ENCODE measurements around the gene IFNA6. TPM values are rescaled to one million over a fixed set of nuclear protein-coding genes. Genes with fewer than 3 reads are reported as not detected.

IFNA6 gene
- total and polyA plus RNA-seq, 7 donors, result not detected

DNA sequence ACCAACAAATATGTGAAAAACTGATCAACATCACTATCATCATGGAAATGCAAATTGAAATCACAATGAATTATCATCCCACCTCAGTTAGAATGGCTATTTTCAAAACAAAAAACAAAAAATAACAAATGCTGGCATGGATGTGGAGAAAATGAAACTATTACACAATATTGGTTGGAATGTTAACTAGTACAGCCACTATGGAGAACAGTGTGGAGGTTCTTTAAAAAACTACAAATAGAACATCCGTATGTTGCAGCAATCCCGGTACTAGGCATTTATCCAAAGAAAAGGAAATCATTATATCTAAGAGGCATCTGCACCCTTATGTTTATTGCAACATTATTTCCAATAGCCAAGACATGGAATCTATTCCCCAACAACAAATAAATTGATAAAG, 36.5 kb downstream of the IFNA6 start:
- H3K4me3 ChIP-seq, result no peak overlapping the region
- intact Hi-C loops (cut with DNase I), result no loop called here
- H3K4me1 ChIP-seq, result no peaks in the 10 kb centered on the region
- H3K36me3 ChIP-seq (ENCODE audit: insufficient read depth in 1 of 2, low read depth in 1 of 2), result no peaks in the 10 kb centered on the region
- no peak for DNase-seq
- H3K9me3 ChIP-seq, result no peaks in the 10 kb centered on the region
- no peaks in the 10 kb centered on the region for H3K27me3 ChIP-seq (ENCODE audit: insufficient read depth in 3 of 3, low read length in 2 of 3)
- no peak overlapping the region for H3K27ac ChIP-seq
- 73 to 84% (median 76%) methylated on average over 2 of the region's 2 CpGs for WGBS, 3 donors
- no peak for ATAC-seq
- TF ChIP-seq, protein P1, sequence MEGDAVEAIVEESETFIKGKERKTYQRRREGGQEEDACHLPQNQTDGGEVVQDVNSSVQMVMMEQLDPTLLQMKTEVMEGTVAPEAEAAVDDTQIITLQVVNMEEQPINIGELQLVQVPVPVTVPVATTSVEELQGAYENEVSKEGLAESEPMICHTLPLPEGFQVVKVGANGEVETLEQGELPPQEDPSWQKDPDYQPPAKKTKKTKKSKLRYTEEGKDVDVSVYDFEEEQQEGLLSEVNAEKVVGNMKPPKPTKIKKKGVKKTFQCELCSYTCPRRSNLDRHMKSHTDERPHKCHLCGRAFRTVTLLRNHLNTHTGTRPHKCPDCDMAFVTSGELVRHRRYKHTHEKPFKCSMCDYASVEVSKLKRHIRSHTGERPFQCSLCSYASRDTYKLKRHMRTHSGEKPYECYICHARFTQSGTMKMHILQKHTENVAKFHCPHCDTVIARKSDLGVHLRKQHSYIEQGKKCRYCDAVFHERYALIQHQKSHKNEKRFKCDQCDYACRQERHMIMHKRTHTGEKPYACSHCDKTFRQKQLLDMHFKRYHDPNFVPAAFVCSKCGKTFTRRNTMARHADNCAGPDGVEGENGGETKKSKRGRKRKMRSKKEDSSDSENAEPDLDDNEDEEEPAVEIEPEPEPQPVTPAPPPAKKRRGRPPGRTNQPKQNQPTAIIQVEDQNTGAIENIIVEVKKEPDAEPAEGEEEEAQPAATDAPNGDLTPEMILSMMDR (IDR thresholded peaks at IDR 0.05), result no peak

DNA sequence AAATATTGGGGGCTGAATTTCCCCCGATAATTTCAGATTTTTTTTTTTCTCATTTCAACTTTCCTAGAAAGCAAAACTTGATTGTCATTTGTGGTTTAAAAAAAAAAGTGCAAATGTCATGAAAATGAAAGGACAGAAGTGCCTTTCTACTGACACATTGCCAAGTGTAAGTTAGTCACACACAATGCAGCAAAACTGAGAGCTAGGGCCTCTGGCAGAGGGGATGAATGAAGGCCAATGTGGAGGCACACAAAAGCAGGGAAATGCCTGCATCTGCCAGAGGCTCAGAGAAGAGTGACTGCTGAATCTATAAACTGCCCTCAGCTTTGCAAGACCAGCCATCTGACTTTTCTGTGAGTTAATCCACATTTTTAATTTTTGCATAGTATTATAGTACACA, 38.8 kb downstream of the IFNA6 start:
- peaks cover 0 to 3% (median 0%) of the 10 kb centered on the region in 3 donors for H3K27me3 ChIP-seq (ENCODE audit: insufficient read depth in 3 of 3, low read length in 2 of 3)
- intact Hi-C loops (cut with DNase I), result no loop called here
- no peak overlapping the region for H3K27ac ChIP-seq
- TF ChIP-seq, protein P1 (IDR thresholded peaks at IDR 0.05), result no peak
- H3K9me3 ChIP-seq, result no peaks in the 10 kb centered on the region
- 76 to 83% (median 78%) methylated on average over 1 of the region's 1 CpG for WGBS, 3 donors
- DNase-seq, result no peak
- H3K36me3 ChIP-seq (ENCODE audit: insufficient read depth in 1 of 2, low read depth in 1 of 2), result no peaks in the 10 kb centered on the region
- H3K4me1 ChIP-seq, result no peaks in the 10 kb centered on the region
- no peak for ATAC-seq
- H3K4me3 ChIP-seq, result no peak overlapping the region

DNA sequence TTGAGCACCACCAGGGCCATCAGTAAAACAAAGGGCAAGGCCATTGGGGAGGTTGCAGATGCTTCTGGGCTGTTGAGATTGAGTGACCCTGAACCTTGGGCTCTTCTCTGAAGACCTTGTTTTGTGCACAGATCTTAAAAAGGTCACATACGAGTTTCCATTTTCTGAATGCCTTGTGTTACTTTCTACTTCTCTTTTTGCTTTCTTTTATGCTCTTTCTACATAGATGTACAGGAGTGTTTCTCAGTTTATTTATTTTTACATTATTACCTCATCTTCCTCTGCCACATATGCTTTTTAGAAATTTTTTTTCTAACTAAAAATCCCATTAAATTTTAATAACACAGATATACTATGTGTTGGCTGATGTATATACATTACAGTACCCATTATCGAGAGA, 45.5 kb downstream of the IFNA6 start, which contains the start of gene IFNA5:
IFNA5 (minus strand) TSS at position 101 of the 400 bp plus-strand sequence; CDS start at position 44, 57 bp downstream.
- Histone ChIP-seq H3K36me3 (ENCODE audit: insufficient read depth in 1 of 2, low read depth in 1 of 2) (no peaks in the 10 kb centered on the region), H3K9me3 (no peaks in the 10 kb centered on the region), H3K4me3 (no peak within 1 kb of the TSS), H3K27me3 (ENCODE audit: insufficient read depth in 3 of 3, low read length in 2 of 3) (peaks cover 0 to 6% (median 3%) of the 10 kb centered on the region in 3 donors), H3K27ac (no peak within 1 kb of the TSS), H3K4me1 (no peaks in the 10 kb centered on the region)
- intact Hi-C loops (cut with DNase I), result loop anchor here in 1 of 2 donors (5.0 kb wide), 1 partner anchor 362 kb away; no protein-coding TSS in a partner anchor
- no peak for DNase-seq
- no peak for ATAC-seq
- TF ChIP-seq, protein P1 (IDR thresholded peaks at IDR 0.05), result no peak
- WGBS, 3 donors, result 79 to 86% (median 80%) methylated on average over 2 of the region's 2 CpGs

Other genes starting within 250 kb of the IFNA6 start
- gene IFNW1, start 209.1 kb downstream of the IFNA6 start, total RNA-seq, result not detected
- gene IFNW1, start 209.1 kb downstream of the IFNA6 start, polyA plus RNA-seq, result not detected
- not detected for gene IFNA21, start 184.2 kb downstream of the IFNA6 start, total RNA-seq
- gene IFNA21, start 184.2 kb downstream of the IFNA6 start, polyA plus RNA-seq, result not detected
- gene IFNA4, start 163.3 kb downstream of the IFNA6 start, total RNA-seq, result not detected
- not detected for gene IFNA4, start 163.3 kb downstream of the IFNA6 start, polyA plus RNA-seq
- not detected for gene IFNA7, start 148.7 kb downstream of the IFNA6 start, total RNA-seq
- gene IFNA7, start 148.7 kb downstream of the IFNA6 start, polyA plus RNA-seq, result not detected
- not detected for gene IFNA10, start 143.7 kb downstream of the IFNA6 start, total RNA-seq
- gene IFNA10, start 143.7 kb downstream of the IFNA6 start, polyA plus RNA-seq, result under 1 TPM in 1 of 3 donors, not detected in 2; 0.14 TPM
- not detected for gene IFNA16, start 133.6 kb downstream of the IFNA6 start, total RNA-seq
- gene IFNA16, start 133.6 kb downstream of the IFNA6 start, polyA plus RNA-seq, result not detected
- gene IFNA17, start 122.7 kb downstream of the IFNA6 start, total RNA-seq, result not detected
- gene IFNA17, start 122.7 kb downstream of the IFNA6 start, polyA plus RNA-seq, result not detected
- not detected for gene IFNA14, start 110.9 kb downstream of the IFNA6 start, total RNA-seq
- gene IFNA14, start 110.9 kb downstream of the IFNA6 start, polyA plus RNA-seq, result not detected
- gene IFNA5, start 45.6 kb downstream of the IFNA6 start, total RNA-seq, result not detected
- gene IFNA5, start 45.6 kb downstream of the IFNA6 start, polyA plus RNA-seq, result under 1 TPM in 1 of 3 donors, not detected in 2; 0.05 TPM
- gene KLHL9, start 15.5 kb downstream of the IFNA6 start, total RNA-seq, result 10 to 100 TPM in 1 of 4 donors, 1 to 10 TPM in 3; 7.5 to 10.2 (median 8.0) TPM
- gene KLHL9, start 15.5 kb downstream of the IFNA6 start, polyA plus RNA-seq, result 1 to 10 TPM; 3.6 to 8.4 (median 5.2) TPM
- not detected for gene IFNA13, start 17.2 kb upstream of the IFNA6 start, total RNA-seq
- not detected for gene IFNA13, start 17.2 kb upstream of the IFNA6 start, polyA plus RNA-seq
- not detected for gene IFNA2, start 34.5 kb upstream of the IFNA6 start, total RNA-seq
- gene IFNA2, start 34.5 kb upstream of the IFNA6 start, polyA plus RNA-seq, result not detected
- gene IFNA8, start 58.2 kb upstream of the IFNA6 start, total RNA-seq, result not detected
- gene IFNA8, start 58.2 kb upstream of the IFNA6 start, polyA plus RNA-seq, result not detected
- gene IFNA1, start 89.6 kb upstream of the IFNA6 start, total RNA-seq, result not detected
- not detected for gene IFNA1, start 89.6 kb upstream of the IFNA6 start, polyA plus RNA-seq
- gene IFNE, start 131.4 kb upstream of the IFNA6 start, total RNA-seq, result not detected
- not detected for gene IFNE, start 131.4 kb upstream of the IFNA6 start, polyA plus RNA-seq